Measurements from ENCODE around the gene TPRX2. TPM values are rescaled to one million over a fixed set of nuclear protein-coding genes. Genes with fewer than 3 reads are reported as not detected.

Gene TPRX2
- total RNA-seq, 4 donors from 2014 or later = not detected

GRCh38 chr19:47860602-47861297 is 1.7 kb downstream of the TPRX2 start:
- Histone ChIP-seq H3K4me3 (no peak overlapping the region), H3K27ac (no peak overlapping the region), H3K9me3 (no peaks in the 10 kb centered on the region), H3K27me3 (no peaks in the 10 kb centered on the region), H3K36me3 (no peaks in the 10 kb centered on the region), H3K4me1 (no peaks in the 10 kb centered on the region)
- TF ChIP-seq CTCF (IDR thresholded peaks at IDR 0.05 in 4 of 5, conservative IDR thresholded peaks at IDR 0.05 in 1 of 5) (no peak), POLR2A (IDR thresholded peaks at IDR 0.05) (no peak)
- intact Hi-C loops (cut with DNase I; ENCODE audit: low total_unique reads) = no loop called here
- no peak for ATAC-seq
- in situ Hi-C loops (cut with MboI; ENCODE audit: low sequenced_read_pairs in 4 of 4) = loop anchor here in 1 of 4 donors (25.0 kb wide), 1 partner anchor 127 kb away; the partner anchor contains the start of genes BSPH1 and ELSPBP1
- no peak for DNase-seq

GRCh38 chr19:47861630-47862029 is 2.6 kb downstream of the TPRX2 start:
- no peak for DNase-seq
- TF ChIP-seq CTCF (IDR thresholded peaks at IDR 0.05 in 4 of 5, conservative IDR thresholded peaks at IDR 0.05 in 1 of 5) = no peak
- no peak for TF ChIP-seq POLR2A (IDR thresholded peaks at IDR 0.05)
- in situ Hi-C loops (cut with MboI; ENCODE audit: low sequenced_read_pairs in 4 of 4) (loop anchor here in 1 of 4 donors (25.0 kb wide), 1 partner anchor 126 kb away; the partner anchor contains the start of genes BSPH1 and ELSPBP1), intact Hi-C loops (cut with DNase I; ENCODE audit: low total_unique reads) (loop anchor here (2.0 kb wide), 1 partner anchor 149 kb away; the partner anchor contains the start of gene EHD2)
- no peak overlapping the region for H3K27ac ChIP-seq
- no peaks in the 10 kb centered on the region for H3K27me3 ChIP-seq
- no peaks in the 10 kb centered on the region for H3K4me1 ChIP-seq
- ATAC-seq = no peak
- H3K4me3 ChIP-seq = no peak overlapping the region
- no peaks in the 10 kb centered on the region for H3K9me3 ChIP-seq
- H3K36me3 ChIP-seq = no peaks in the 10 kb centered on the region

GRCh38 chr19:47863514-47863936 is 4.5 kb downstream of the TPRX2 start:
- H3K27me3 ChIP-seq = no peaks in the 10 kb centered on the region
- no peaks in the 10 kb centered on the region for H3K36me3 ChIP-seq
- intact Hi-C loops (cut with DNase I; ENCODE audit: low total_unique reads) (loop anchor here (2.0 kb wide), 1 partner anchor 151 kb away; the partner anchor contains the start of gene EHD2), in situ Hi-C loops (cut with MboI; ENCODE audit: low sequenced_read_pairs in 4 of 4) (loop anchor here in 1 of 4 donors (25.0 kb wide), 1 partner anchor 124 kb away; the partner anchor contains the start of genes BSPH1 and ELSPBP1)
- no peaks in the 10 kb centered on the region for H3K9me3 ChIP-seq
- TF ChIP-seq CTCF (IDR thresholded peaks at IDR 0.05 in 4 of 5, conservative IDR thresholded peaks at IDR 0.05 in 1 of 5) = peak; percentile 23 to 83 (median 60)
- TF ChIP-seq POLR2A (IDR thresholded peaks at IDR 0.05) = no peak
- no peaks in the 10 kb centered on the region for H3K4me1 ChIP-seq
- H3K27ac ChIP-seq = no peak overlapping the region
- no peak overlapping the region for H3K4me3 ChIP-seq
- DNase-seq = peak; percentile 17 to 32
- ATAC-seq = no peak

GRCh38 chr19:47865166-47865565 is 6.1 kb downstream of the TPRX2 start:
- H3K4me3 ChIP-seq = no peak overlapping the region
- DNase-seq (no peak), ATAC-seq (no peak)
- H3K4me1 ChIP-seq = no peaks in the 10 kb centered on the region
- H3K27me3 ChIP-seq = no peaks in the 10 kb centered on the region
- H3K36me3 ChIP-seq = no peaks in the 10 kb centered on the region
- in situ Hi-C loops (cut with MboI; ENCODE audit: low sequenced_read_pairs in 4 of 4) = loop anchor here in 1 of 4 donors (25.0 kb wide), 1 partner anchor 122 kb away; the partner anchor contains the start of genes BSPH1 and ELSPBP1
- H3K27ac ChIP-seq = no peak overlapping the region
- TF ChIP-seq CTCF (IDR thresholded peaks at IDR 0.05 in 4 of 5, conservative IDR thresholded peaks at IDR 0.05 in 1 of 5) (no peak), POLR2A (IDR thresholded peaks at IDR 0.05) (no peak)
- H3K9me3 ChIP-seq = no peaks in the 10 kb centered on the region
- intact Hi-C loops (cut with DNase I; ENCODE audit: low total_unique reads) = no loop called here

All from gastrocnemius medialis (tissue), 4 donors.